ENCODE data around the gene BRD3OS.

The BRD3OS gene

GRCh38 chr9:134053941-134054761, 28.9 kb downstream of the BRD3OS start:
- no peak for DNase-seq

GRCh38 chr9:134054891-134055811, 29.9 kb downstream of the BRD3OS start:
- no peak for DNase-seq

GRCh38 chr9:134055981-134056461, 30.7 kb downstream of the BRD3OS start:
- DNase-seq = no peak

GRCh38 chr9:134056483-134057306, 31.4 kb downstream of the BRD3OS start:
- DNase-seq = no peak

- DNase-seq = no peak
Measured at GRCh38 chr9:134057307-134057657, 32.0 kb downstream of the BRD3OS start.

GRCh38 chr9:134057751-134058701, 32.7 kb downstream of the BRD3OS start:
- no peak for DNase-seq

GRCh38 chr9:134058716-134059115, 33.4 kb downstream of the BRD3OS start:
- no peak for DNase-seq

- no peak for DNase-seq
Measured at GRCh38 chr9:134059188-134059641, 33.9 kb downstream of the BRD3OS start.

- DNase-seq = peak; percentile 59
Measured at GRCh38 chr9:134059661-134060395, 34.5 kb downstream of the BRD3OS start.

GRCh38 chr9:134060546-134060945, 35.3 kb downstream of the BRD3OS start:
- no peak for DNase-seq

GRCh38 chr9:134061019-134061687, 35.9 kb downstream of the BRD3OS start:
- no peak for DNase-seq

- no peak for DNase-seq
Measured at GRCh38 chr9:134061688-134062371, 36.5 kb downstream of the BRD3OS start.

- no peak for DNase-seq
Measured at GRCh38 chr9:134062461-134063087, 37.3 kb downstream of the BRD3OS start.

- DNase-seq = no peak
Measured at GRCh38 chr9:134063088-134063570, 37.8 kb downstream of the BRD3OS start.

GRCh38 chr9:134063571-134064450, 38.5 kb downstream of the BRD3OS start:
- no peak for DNase-seq

GRCh38 chr9:134064711-134065110, 39.4 kb downstream of the BRD3OS start:
- no peak for DNase-seq

GRCh38 chr9:134065612-134066419, 40.5 kb downstream of the BRD3OS start:
- no peak for DNase-seq

Measured in SIG-M5 (cell line).